ENCODE data around the gene SYT8. TPM values are rescaled to one million over a fixed set of nuclear protein-coding genes. Genes with fewer than 3 reads are reported as not detected.

SYT8 gene
- polyA plus RNA-seq, 1 donor from 2014 or later = not detected

DNA sequence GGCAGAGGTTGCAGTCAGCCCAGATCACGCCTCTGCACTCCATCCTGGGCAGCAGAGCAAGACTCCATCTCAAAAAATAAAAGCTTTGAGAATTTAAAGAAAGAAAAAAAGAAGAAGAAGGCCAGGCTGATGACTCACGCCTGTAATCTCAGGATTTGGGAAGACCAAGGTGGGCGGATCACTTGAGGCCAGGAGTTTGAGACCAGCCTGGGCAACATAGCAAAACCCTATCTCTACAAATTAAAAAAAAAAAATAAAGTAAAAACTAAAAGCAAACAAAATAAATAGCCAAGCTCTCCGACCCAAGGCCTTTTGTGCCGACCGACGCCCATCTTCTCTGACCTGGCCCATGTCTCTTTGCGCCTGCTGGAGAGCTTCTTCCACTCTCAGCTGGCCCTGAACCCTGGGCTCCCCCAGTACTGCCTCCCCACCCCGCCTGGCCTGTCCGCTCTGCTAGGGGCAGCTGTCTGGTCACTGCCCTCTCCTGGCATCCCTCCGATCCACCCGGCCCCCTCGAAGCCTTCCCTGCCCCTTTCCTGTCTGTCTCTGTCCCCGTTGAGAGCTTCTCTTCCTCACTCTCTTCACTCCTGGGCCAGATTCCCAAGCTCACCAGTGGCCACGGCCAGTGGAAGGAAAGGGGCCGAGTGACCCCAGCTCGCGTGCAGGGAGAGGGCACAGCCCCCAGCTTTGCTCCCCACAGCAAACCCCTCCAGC is 13.3 kb downstream of the SYT8 start:
- Histone ChIP-seq H3K79me2 (replicated peaks; ENCODE audit: insufficient read depth, low read length) (no peaks in the 10 kb centered on the region), H3F3A (ENCODE audit: insufficient read depth, low read length, poor library complexity, severe bottlenecking) (no peaks in the 10 kb centered on the region), H3K9ac (ENCODE audit: low read length) (no peak overlapping the region), H3K9me3 (ENCODE audit: low read length) (no peaks in the 10 kb centered on the region), H3K4me2 (ENCODE audit: low read length) (no peak overlapping the region), H3K4me3 (ENCODE audit: low read length) (no peak overlapping the region), H2AFZ (ENCODE audit: low read depth, low read length) (no peak overlapping the region), H3K36me3 (ENCODE audit: insufficient read depth, low read length) (no peaks in the 10 kb centered on the region), H3K27ac (ENCODE audit: low read length) (no peak overlapping the region), H3K9me2 (ENCODE audit: insufficient read depth, low read length) (no peaks in the 10 kb centered on the region), H4K20me1 (ENCODE audit: insufficient read depth) (no peaks in the 10 kb centered on the region), H3K27me3 (ENCODE audit: insufficient read depth, low read depth, low read length) (no peaks in the 10 kb centered on the region)
- TF ChIP-seq EP300 (conservative IDR thresholded peaks at IDR 0.05; ENCODE audit: poor library complexity, severe bottlenecking) (no peak), RAD21 (conservative IDR thresholded peaks at IDR 0.05) (no peak), MXI1 (conservative IDR thresholded peaks at IDR 0.05; ENCODE audit: poor library complexity, severe bottlenecking) (no peak), POLR2AphosphoS5 (IDR thresholded peaks at IDR 0.05) (no peak), SMC3 (conservative IDR thresholded peaks at IDR 0.05; ENCODE audit: poor library complexity) (no peak), TAF1 (IDR thresholded peaks at IDR 0.05; ENCODE audit: low read depth) (no peak), EZH2 (IDR thresholded peaks at IDR 0.05; ENCODE audit: borderline replicate concordance, insufficient read depth, low read length, poor library complexity, severe bottlenecking) (no peak)
- TF ChIP-seq, protein P1, sequence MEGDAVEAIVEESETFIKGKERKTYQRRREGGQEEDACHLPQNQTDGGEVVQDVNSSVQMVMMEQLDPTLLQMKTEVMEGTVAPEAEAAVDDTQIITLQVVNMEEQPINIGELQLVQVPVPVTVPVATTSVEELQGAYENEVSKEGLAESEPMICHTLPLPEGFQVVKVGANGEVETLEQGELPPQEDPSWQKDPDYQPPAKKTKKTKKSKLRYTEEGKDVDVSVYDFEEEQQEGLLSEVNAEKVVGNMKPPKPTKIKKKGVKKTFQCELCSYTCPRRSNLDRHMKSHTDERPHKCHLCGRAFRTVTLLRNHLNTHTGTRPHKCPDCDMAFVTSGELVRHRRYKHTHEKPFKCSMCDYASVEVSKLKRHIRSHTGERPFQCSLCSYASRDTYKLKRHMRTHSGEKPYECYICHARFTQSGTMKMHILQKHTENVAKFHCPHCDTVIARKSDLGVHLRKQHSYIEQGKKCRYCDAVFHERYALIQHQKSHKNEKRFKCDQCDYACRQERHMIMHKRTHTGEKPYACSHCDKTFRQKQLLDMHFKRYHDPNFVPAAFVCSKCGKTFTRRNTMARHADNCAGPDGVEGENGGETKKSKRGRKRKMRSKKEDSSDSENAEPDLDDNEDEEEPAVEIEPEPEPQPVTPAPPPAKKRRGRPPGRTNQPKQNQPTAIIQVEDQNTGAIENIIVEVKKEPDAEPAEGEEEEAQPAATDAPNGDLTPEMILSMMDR (IDR thresholded peaks at IDR 0.05; ENCODE audit: poor library complexity, severe bottlenecking) = no peak
- TF ChIP-seq, protein P2, sequence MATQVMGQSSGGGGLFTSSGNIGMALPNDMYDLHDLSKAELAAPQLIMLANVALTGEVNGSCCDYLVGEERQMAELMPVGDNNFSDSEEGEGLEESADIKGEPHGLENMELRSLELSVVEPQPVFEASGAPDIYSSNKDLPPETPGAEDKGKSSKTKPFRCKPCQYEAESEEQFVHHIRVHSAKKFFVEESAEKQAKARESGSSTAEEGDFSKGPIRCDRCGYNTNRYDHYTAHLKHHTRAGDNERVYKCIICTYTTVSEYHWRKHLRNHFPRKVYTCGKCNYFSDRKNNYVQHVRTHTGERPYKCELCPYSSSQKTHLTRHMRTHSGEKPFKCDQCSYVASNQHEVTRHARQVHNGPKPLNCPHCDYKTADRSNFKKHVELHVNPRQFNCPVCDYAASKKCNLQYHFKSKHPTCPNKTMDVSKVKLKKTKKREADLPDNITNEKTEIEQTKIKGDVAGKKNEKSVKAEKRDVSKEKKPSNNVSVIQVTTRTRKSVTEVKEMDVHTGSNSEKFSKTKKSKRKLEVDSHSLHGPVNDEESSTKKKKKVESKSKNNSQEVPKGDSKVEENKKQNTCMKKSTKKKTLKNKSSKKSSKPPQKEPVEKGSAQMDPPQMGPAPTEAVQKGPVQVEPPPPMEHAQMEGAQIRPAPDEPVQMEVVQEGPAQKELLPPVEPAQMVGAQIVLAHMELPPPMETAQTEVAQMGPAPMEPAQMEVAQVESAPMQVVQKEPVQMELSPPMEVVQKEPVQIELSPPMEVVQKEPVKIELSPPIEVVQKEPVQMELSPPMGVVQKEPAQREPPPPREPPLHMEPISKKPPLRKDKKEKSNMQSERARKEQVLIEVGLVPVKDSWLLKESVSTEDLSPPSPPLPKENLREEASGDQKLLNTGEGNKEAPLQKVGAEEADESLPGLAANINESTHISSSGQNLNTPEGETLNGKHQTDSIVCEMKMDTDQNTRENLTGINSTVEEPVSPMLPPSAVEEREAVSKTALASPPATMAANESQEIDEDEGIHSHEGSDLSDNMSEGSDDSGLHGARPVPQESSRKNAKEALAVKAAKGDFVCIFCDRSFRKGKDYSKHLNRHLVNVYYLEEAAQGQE (IDR thresholded peaks at IDR 0.05; ENCODE audit: borderline replicate concordance) = no peak

DNA sequence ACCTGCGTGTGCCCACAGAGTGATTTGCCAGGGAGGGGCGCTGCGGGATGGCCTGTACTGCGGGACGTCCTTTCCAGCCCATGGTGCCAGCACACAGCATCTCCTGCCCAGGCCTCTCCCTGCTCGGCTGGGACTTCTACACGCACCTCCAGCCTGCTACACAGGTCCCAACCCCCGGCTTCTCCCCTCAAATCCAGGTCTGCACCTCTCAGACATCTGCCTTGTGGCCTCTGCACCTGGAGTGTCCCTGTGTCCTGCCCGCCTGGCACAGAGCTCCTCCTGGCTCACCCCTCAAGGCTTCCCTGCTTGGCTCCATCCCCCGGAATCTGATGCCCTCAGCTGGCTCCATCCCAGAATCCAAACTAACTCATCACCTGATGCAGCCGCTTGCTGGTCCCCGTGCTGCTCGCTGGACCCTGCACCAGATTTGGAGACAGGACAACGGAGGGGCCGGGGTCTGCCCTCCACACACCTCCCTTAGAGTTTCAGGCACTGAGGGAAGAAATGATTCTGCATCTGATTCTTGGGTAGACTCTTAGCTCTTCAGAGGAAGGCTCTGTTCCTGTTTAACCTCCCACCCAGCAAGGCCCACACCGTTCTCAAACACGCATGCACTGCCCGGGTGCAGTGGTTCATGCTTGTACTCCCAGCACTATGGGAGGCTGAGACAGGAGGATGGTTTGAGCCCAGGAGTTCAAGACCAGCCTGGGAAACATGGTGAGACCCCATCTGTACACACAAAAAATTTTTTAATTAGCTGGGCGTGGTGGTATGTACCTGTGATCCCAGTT is 14.0 kb downstream of the SYT8 start:
- no peaks in the 10 kb centered on the region for H3K27me3 ChIP-seq (ENCODE audit: insufficient read depth, low read depth, low read length)
- no peaks in the 10 kb centered on the region for H3K36me3 ChIP-seq (ENCODE audit: insufficient read depth, low read length)
- H2AFZ ChIP-seq (ENCODE audit: low read depth, low read length) = no peak overlapping the region
- no peaks in the 10 kb centered on the region for H4K20me1 ChIP-seq (ENCODE audit: insufficient read depth)
- TF ChIP-seq POLR2AphosphoS5 (IDR thresholded peaks at IDR 0.05) (no peak), RAD21 (conservative IDR thresholded peaks at IDR 0.05) (no peak), EZH2 (IDR thresholded peaks at IDR 0.05; ENCODE audit: borderline replicate concordance, insufficient read depth, low read length, poor library complexity, severe bottlenecking) (no peak), MXI1 (conservative IDR thresholded peaks at IDR 0.05; ENCODE audit: poor library complexity, severe bottlenecking) (no peak), SMC3 (conservative IDR thresholded peaks at IDR 0.05; ENCODE audit: poor library complexity) (no peak), TAF1 (IDR thresholded peaks at IDR 0.05; ENCODE audit: low read depth) (no peak), EP300 (conservative IDR thresholded peaks at IDR 0.05; ENCODE audit: poor library complexity, severe bottlenecking) (no peak)
- TF ChIP-seq, protein P2 (IDR thresholded peaks at IDR 0.05; ENCODE audit: borderline replicate concordance) = no peak
- TF ChIP-seq, protein P1 (IDR thresholded peaks at IDR 0.05; ENCODE audit: poor library complexity, severe bottlenecking) = no peak
- no peaks in the 10 kb centered on the region for H3F3A ChIP-seq (ENCODE audit: insufficient read depth, low read length, poor library complexity, severe bottlenecking)
- no peaks in the 10 kb centered on the region for H3K9me2 ChIP-seq (ENCODE audit: insufficient read depth, low read length)
- no peak overlapping the region for H3K4me3 ChIP-seq (ENCODE audit: low read length)
- H3K9ac ChIP-seq (ENCODE audit: low read length) = no peak overlapping the region
- H3K27ac ChIP-seq (ENCODE audit: low read length) = no peak overlapping the region
- no peak overlapping the region for H3K4me2 ChIP-seq (ENCODE audit: low read length)
- H3K79me2 ChIP-seq (replicated peaks; ENCODE audit: insufficient read depth, low read length) = no peaks in the 10 kb centered on the region
- H3K9me3 ChIP-seq (ENCODE audit: low read length) = no peaks in the 10 kb centered on the region

Measured in neural cell (in vitro differentiated cells).